ENCODE measurements around the gene GNB1. TPM values are rescaled to one million over a fixed set of nuclear protein-coding genes. Genes with fewer than 3 reads are reported as not detected.

GNB1 gene
- total RNA-seq, 1 donor from 2014 or later = 474 TPM

DNA sequence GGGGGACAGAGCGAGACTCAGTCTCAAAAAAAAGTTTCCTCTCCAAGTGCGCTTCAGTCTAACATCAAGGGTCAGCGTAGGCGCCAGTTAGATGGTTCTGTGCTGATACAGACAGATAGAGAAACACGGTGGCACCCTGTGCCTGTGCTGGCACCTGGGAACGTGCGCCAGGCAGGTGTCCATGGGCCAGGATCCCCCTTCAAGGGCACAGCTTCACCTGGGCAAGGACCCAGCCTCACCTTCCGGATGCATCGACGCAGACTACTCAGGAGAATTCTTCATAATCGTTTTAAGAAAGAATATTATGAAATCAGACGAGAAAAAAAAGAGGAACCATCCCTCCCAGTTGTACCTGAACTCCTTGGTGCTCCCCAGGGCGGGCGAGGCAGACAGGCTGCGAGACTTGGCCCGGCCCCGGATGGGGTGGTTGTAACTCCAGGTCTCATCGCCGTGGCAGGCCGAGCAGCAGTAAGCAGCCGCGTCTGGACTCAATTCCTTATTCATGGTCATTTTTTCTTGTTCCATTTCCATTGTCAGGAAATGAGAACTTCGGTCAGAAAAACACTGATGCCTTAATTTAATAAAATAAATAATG is 125.9 kb downstream of the GNB1 start:
- peaks cover 12% of the 10 kb centered on the region for H3K36me3 Mint-ChIP-seq (ENCODE audit: low read depth)
- TF ChIP-seq, protein P1, sequence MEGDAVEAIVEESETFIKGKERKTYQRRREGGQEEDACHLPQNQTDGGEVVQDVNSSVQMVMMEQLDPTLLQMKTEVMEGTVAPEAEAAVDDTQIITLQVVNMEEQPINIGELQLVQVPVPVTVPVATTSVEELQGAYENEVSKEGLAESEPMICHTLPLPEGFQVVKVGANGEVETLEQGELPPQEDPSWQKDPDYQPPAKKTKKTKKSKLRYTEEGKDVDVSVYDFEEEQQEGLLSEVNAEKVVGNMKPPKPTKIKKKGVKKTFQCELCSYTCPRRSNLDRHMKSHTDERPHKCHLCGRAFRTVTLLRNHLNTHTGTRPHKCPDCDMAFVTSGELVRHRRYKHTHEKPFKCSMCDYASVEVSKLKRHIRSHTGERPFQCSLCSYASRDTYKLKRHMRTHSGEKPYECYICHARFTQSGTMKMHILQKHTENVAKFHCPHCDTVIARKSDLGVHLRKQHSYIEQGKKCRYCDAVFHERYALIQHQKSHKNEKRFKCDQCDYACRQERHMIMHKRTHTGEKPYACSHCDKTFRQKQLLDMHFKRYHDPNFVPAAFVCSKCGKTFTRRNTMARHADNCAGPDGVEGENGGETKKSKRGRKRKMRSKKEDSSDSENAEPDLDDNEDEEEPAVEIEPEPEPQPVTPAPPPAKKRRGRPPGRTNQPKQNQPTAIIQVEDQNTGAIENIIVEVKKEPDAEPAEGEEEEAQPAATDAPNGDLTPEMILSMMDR (conservative IDR thresholded peaks at IDR 0.05) = no peak
- DNase-seq (ENCODE audit: low read depth, low spot score) = no peak
- no peak overlapping the region for H3K27ac Mint-ChIP-seq (ENCODE audit: unreplicated experiment)
- H3K4me1 Mint-ChIP-seq = peaks cover 7% of the 10 kb centered on the region
- H3K27me3 Mint-ChIP-seq (ENCODE audit: low read depth) = no peaks in the 10 kb centered on the region
- peak overlapping the region; percentile 41 for H3K4me3 Mint-ChIP-seq
- no peaks in the 10 kb centered on the region for H3K9me3 Mint-ChIP-seq

DNA sequence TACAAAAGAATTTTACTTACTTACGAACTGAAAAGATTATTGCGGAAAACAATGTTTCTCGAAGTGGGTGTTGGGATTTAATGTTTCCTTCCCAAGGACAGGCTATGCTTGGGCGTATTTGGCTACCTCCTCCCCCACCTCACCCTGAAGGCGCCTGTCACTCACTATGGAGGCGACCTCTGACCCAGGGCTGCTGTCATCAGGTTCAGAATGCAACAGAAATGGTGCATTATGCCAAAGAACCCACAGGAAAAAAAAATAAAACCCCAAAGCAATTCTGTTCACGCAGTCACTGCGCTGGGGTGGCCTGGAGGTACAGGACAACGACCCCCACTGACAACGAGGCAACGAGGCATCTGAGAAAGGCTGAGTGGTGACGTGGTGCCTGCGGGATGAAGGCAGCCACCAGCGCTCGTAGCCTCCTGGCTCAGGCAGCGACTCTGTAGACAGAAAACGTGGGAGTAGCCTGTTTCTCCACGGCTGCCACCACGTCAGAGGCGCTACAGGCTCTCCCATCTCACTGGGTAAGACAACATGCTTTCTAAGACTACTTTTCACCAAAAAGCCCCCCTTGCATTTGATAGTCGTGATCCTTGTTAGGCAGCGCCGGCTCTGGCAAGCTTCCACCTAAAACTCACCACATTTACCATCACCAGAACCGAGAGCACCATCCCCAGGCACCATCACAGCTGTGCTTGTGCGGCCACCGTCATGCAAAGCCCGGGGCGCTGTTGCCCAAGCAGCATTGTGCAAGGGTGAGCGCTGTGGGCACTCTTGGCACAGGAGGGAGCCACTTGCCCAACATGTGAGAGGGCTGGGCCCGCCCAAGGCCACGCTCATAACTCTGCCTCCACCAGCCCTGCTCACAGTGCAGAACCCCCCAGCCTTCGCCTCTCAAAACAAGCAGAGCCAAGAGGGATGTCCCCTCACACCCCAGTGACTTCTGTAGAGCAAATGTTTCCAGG is 126.9 kb downstream of the GNB1 start:
- TF ChIP-seq, protein P1 (conservative IDR thresholded peaks at IDR 0.05) = no peak
- peaks cover 9% of the 10 kb centered on the region for H3K36me3 Mint-ChIP-seq (ENCODE audit: low read depth)
- H3K4me1 Mint-ChIP-seq = peaks cover 7% of the 10 kb centered on the region
- H3K27ac Mint-ChIP-seq (ENCODE audit: unreplicated experiment) = no peak overlapping the region
- no peaks in the 10 kb centered on the region for H3K9me3 Mint-ChIP-seq
- DNase-seq (ENCODE audit: low read depth, low spot score) = no peak
- no peaks in the 10 kb centered on the region for H3K27me3 Mint-ChIP-seq (ENCODE audit: low read depth)
- no peak overlapping the region for H3K4me3 Mint-ChIP-seq

DNA sequence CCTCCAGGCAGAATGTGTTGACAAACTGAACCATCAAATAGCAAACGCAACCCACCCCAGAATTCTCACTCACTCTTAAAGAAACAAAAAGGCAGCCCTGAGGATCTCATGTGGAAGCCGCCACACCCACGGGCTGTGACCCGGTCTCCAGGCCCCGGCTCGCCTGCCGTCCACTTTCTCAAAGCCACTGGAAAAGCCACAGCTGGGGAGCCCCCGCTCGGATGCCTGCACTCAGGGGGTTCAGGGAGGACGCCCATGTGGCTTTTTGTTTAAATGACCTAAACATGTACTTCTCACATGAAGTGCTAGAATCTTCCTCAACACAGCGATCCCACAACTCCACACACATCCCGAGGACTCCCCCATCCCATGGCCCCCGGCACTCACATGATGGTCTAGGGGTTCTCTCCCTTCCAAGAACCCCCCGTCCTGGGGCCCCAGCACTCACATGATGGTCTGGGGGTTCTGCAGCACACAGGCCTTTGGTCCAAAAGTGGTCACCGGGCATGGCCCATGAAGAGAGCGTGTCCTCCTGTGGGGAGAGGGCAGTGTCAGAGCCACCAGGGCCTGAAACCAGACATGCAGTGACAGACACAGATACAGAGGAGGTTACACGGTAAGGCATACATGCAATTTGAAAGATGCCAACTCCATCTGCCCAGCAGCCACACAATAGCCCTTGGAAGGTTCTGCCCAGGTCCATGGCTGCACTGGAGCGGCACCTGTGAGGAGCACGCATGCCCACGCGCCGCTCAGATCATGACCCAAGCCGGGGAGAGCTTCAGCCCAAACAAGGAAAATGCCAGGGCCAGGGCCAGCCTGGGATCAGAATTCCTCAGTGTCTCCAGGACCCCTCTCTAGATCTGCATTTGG is 129.1 kb downstream of the GNB1 start:
- no peak overlapping the region for H3K4me3 Mint-ChIP-seq
- no peak for DNase-seq (ENCODE audit: low read depth, low spot score)
- H3K9me3 Mint-ChIP-seq = no peaks in the 10 kb centered on the region
- H3K27me3 Mint-ChIP-seq (ENCODE audit: low read depth) = no peaks in the 10 kb centered on the region
- H3K36me3 Mint-ChIP-seq (ENCODE audit: low read depth) = no peaks in the 10 kb centered on the region
- no peak overlapping the region for H3K27ac Mint-ChIP-seq (ENCODE audit: unreplicated experiment)
- TF ChIP-seq, protein P1 (conservative IDR thresholded peaks at IDR 0.05) = no peak
- H3K4me1 Mint-ChIP-seq = peaks cover 7% of the 10 kb centered on the region

DNA sequence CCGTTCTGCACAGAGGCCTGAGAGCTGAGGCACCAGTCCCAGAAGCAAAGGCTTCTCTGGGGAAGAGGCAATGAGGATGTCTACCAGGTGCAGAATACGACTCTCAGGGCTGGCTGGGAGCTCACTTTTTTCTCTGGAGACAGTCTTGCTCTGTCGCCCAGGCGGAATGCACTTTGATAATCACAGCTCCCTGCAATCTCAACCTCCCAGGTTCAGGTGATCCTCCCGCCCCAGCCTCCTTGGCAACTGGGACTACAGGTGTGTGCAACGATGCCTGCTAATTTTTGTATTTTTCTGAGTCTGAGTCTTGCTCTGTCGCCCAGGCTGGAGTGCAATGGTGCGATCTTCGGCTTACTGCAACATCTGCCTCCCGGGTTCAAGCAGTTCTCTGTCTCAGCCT is 130.2 kb downstream of the GNB1 start:
- TF ChIP-seq, protein P1 (conservative IDR thresholded peaks at IDR 0.05) = no peak
- H3K4me1 Mint-ChIP-seq = peaks cover 7% of the 10 kb centered on the region
- no peaks in the 10 kb centered on the region for H3K36me3 Mint-ChIP-seq (ENCODE audit: low read depth)
- no peak for DNase-seq (ENCODE audit: low read depth, low spot score)
- H3K27ac Mint-ChIP-seq (ENCODE audit: unreplicated experiment) = no peak overlapping the region
- no peak overlapping the region for H3K4me3 Mint-ChIP-seq
- no peaks in the 10 kb centered on the region for H3K9me3 Mint-ChIP-seq
- H3K27me3 Mint-ChIP-seq (ENCODE audit: low read depth) = no peaks in the 10 kb centered on the region

DNA sequence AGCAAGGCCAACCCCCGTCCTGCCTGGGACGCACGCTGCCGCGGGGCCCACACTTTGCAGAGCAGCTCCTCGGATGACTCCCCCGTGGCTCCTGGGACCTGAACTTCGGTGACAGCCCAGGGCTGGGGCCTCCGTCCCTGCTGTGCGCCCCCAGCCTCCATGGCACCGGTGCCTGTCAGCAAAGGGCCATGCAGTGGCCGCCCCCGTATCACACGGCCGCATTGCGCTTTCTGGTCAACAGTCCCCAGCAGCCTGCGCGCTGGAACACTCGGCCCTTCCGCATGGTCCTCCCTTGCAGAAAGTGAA is 130.6 kb downstream of the GNB1 start:
- no peak for DNase-seq (ENCODE audit: low read depth, low spot score)
- Mint-ChIP-seq H3K27ac (ENCODE audit: unreplicated experiment) (no peak overlapping the region), H3K36me3 (ENCODE audit: low read depth) (no peaks in the 10 kb centered on the region), H3K9me3 (no peaks in the 10 kb centered on the region), H3K4me3 (no peak overlapping the region), H3K27me3 (ENCODE audit: low read depth) (no peaks in the 10 kb centered on the region), H3K4me1 (peaks cover 7% of the 10 kb centered on the region)
- TF ChIP-seq, protein P1 (conservative IDR thresholded peaks at IDR 0.05) = no peak
